HepG2 (cell line): ENCODE results near the gene FHIT. TPM values are rescaled to one million over a fixed set of nuclear protein-coding genes. Genes with fewer than 3 reads are reported as not detected.

Experiments
- ATAC-seq: fragments of 200-7000 bp; cut with Tn5 transposase; 3 replicates; pipeline ENCODE4 v1.9.1; 2020; ENCODE audit warnings: mild to moderate bottlenecking, moderate library complexity
- BruUV-seq: library from RNA; stranded (reverse); fragments of 400-500 nt; replicated peaks from 2 replicates; lab custom pipeline; 2021; lab: Mats Ljungman, UMichigan
- CTCF ChIA-PET: fragments of 300-600 bp; formaldehyde crosslinking; extraction: SDS; loops from one replicate; lab custom pipeline; 2021; ENCODE audit warnings: low total read pairs, inconsistent platforms, low intra/inter-chr PET ratio; lab: Yijun Ruan, JAX
- POLR2A ChIA-PET: fragments of 350-600 bp; sonication (Branson Sonifier 250); formaldehyde crosslinking; loops from one replicate; lab custom pipeline; 2020; ENCODE audit warnings: antibody characterized with exemption, inconsistent platforms; lab: Yijun Ruan, JAX
- DNase-seq: peaks from one replicate; pipeline ENCODE4 v3.0.0-alpha.2; 2015; ENCODE audit warnings: low spot score
- FAIRE-seq: peaks from 3 replicates; lab custom pipeline; 2011; peaks lifted over from hg19 to GRCh38; lab: Jason Lieb, UNC
- H2AFZ ChIP-seq: one replicate; pipeline ENCODE4 v1.6.1; 2011; ENCODE audit warnings: low read length, inconsistent platforms
- H3K27ac ChIP-seq: fragments of 300-600 bp; 3 replicates; pipeline ENCODE4 v1.8.0; 2011; ENCODE audit warnings: mixed run types, mild to moderate bottlenecking, mixed read lengths, low read length, inconsistent platforms; ENCODE audit not compliant: insufficient read depth; ENCODE audit errors: extremely low read length
- H3K27me3 ChIP-seq, 2 experiments: fragments of 200-600 bp in 1 of 2; 2 replicates in 1 of 2; 3 replicates in 1 of 2; pipeline versions ENCODE4 v1.6.0 to v1.8.0; 2011; ENCODE audit warnings: low read length in 2 of 2, mild to moderate bottlenecking in 2 of 2, moderate library complexity in 2 of 2, inconsistent platforms in 1 of 2; ENCODE audit not compliant: insufficient read depth in 2 of 2, control insufficient read depth in 1 of 2
- H3K36me3 ChIP-seq, 2 experiments: fragments of 200-600 bp in 1 of 2; replicated peaks in 1 of 2; 2 replicates in 1 of 2; 3 replicates in 1 of 2; pipeline versions ENCODE4 v1.5.1 to v1.8.0; 2011; ENCODE audit warnings: low read length in 2 of 2, inconsistent platforms in 1 of 2; ENCODE audit not compliant: insufficient read depth in 2 of 2, control insufficient read depth in 1 of 2
- H3K4me1 ChIP-seq: 2 replicates; pipeline ENCODE4 v1.5.1; 2012; ENCODE audit warnings: low read length, inconsistent platforms; ENCODE audit not compliant: insufficient read depth
- H3K4me2 ChIP-seq: 2 replicates; pipeline ENCODE4 v1.6.0; 2011; ENCODE audit warnings: low read depth, low read length, inconsistent platforms
- H3K4me3 ChIP-seq, 3 experiments: fragments of 200-600 bp in 1 of 3; sonication (generic), shearing (Covaris generic) in 1 of 3; replicated peaks in 1 of 3; 2 replicates each; pipeline ENCODE4 v1.5.1; 2011 to 2016; ENCODE audit warnings: low read length in 3 of 3, inconsistent platforms in 2 of 3, low read depth in 2 of 3, mild to moderate bottlenecking in 2 of 3, control low read depth in 1 of 3, mixed read lengths in 1 of 3; ENCODE audit not compliant: insufficient read depth in 1 of 3
- H3K79me2 ChIP-seq: one replicate; pipeline ENCODE4 v1.6.1; 2011; ENCODE audit warnings: low read length, inconsistent platforms; ENCODE audit not compliant: insufficient read depth
- H3K9ac ChIP-seq: 2 replicates; pipeline ENCODE4 v1.6.0; 2011; ENCODE audit warnings: mild to moderate bottlenecking, low read depth, low read length, inconsistent platforms; ENCODE audit not compliant: insufficient read depth
- H3K9me3 ChIP-seq: 2 replicates; pipeline ENCODE4 v1.5.1; 2012; ENCODE audit warnings: mild to moderate bottlenecking, low read length
- H4K20me1 ChIP-seq: 2 replicates; pipeline ENCODE4 v1.6.0; 2011; ENCODE audit warnings: inconsistent platforms, mild to moderate bottlenecking, low read length, moderate library complexity; ENCODE audit not compliant: insufficient read depth
- CHD4 ChIP-seq: fragments of 200-600 bp; sonication (generic); IDR thresholded peaks from 2 replicates; pipeline ENCODE4 v1.7.0; 2017; ENCODE audit warnings: mild to moderate bottlenecking, low read length, borderline replicate concordance
- ETV6 ChIP-seq: sonication (generic); formaldehyde crosslinking; conservative IDR thresholded peaks from 2 replicates; pipeline ENCODE4 v1.4.0; 2020; ENCODE audit warnings: missing genetic modification reagents
- FOSL2 ChIP-seq: sonication (generic); formaldehyde crosslinking; IDR thresholded peaks from 2 replicates; pipeline ENCODE4 v1.4.0; 2020; ENCODE audit warnings: missing genetic modification reagents
- KDM5B ChIP-seq: sonication (generic); formaldehyde crosslinking; IDR thresholded peaks from 2 replicates; pipeline ENCODE4 v1.4.0; 2020; ENCODE audit warnings: missing genetic modification reagents, mild to moderate bottlenecking, borderline replicate concordance
- MXD3 ChIP-seq: IDR thresholded peaks from 2 replicates; pipeline ENCODE4 v1.6.1; 2016; ENCODE audit warnings: mild to moderate bottlenecking, missing biosample characterization, missing genetic modification reagents
- NFE2L1 ChIP-seq: sonication (generic); formaldehyde crosslinking; IDR thresholded peaks from 2 replicates; pipeline ENCODE4 v1.4.0; 2020; ENCODE audit warnings: missing genetic modification reagents, mild to moderate bottlenecking, borderline replicate concordance
- NFYC ChIP-seq: IDR thresholded peaks from 2 replicates; pipeline ENCODE4 v1.6.1; 2016; ENCODE audit warnings: missing genetic modification reagents, missing compliant biosample characterization
- RAD51 ChIP-seq: fragments of 450-650 bp; IDR thresholded peaks from 2 replicates; pipeline ENCODE4 v1.6.1; 2016; ENCODE audit warnings: borderline replicate concordance
- RXRB ChIP-seq: IDR thresholded peaks from 2 replicates; pipeline ENCODE4 v1.6.1; 2016; ENCODE audit warnings: borderline replicate concordance, missing genetic modification reagents, missing compliant biosample characterization
- SP140L ChIP-seq: sonication (generic); formaldehyde crosslinking; IDR thresholded peaks from 2 replicates; pipeline ENCODE4 v1.4.0; 2020; ENCODE audit warnings: missing genetic modification reagents, borderline replicate concordance
- ZBTB21 ChIP-seq: sonication (generic); formaldehyde crosslinking; IDR thresholded peaks from 2 replicates; pipeline ENCODE4 v1.4.0; 2020; ENCODE audit warnings: missing genetic modification reagents
- ZNF160 ChIP-seq: sonication (generic); formaldehyde crosslinking; IDR thresholded peaks from 2 replicates; pipeline ENCODE4 v1.8.0; 2022; ENCODE audit warnings: mild to moderate bottlenecking, inconsistent platforms, missing genetic modification reagents
- ZNF207 ChIP-seq: fragments of 450-650 bp; IDR thresholded peaks from 2 replicates; pipeline ENCODE4 v1.6.1; 2016; ENCODE audit warnings: antibody characterized with exemption, borderline replicate concordance
- ZNF33B ChIP-seq: sonication (generic); formaldehyde crosslinking; IDR thresholded peaks from 2 replicates; pipeline ENCODE4 v1.5.1; 2020; ENCODE audit warnings: mild to moderate bottlenecking, missing genetic modification reagents
- ZNF441 ChIP-seq: sonication (generic); formaldehyde crosslinking; IDR thresholded peaks from 2 replicates; pipeline ENCODE4 v1.7.0; 2021; ENCODE audit warnings: missing genetic modification reagents, borderline replicate concordance
- ZNF639 ChIP-seq: conservative IDR thresholded peaks from 2 replicates; pipeline ENCODE4 v1.6.1; 2018; ENCODE audit warnings: missing genetic modification reagents
- ZNF737 ChIP-seq: sonication (generic); formaldehyde crosslinking; IDR thresholded peaks from 2 replicates; pipeline ENCODE4 v1.5.0; 2020; ENCODE audit warnings: missing genetic modification reagents, mild to moderate bottlenecking, borderline replicate concordance
- ZSCAN12 ChIP-seq: sonication (generic); formaldehyde crosslinking; IDR thresholded peaks from 2 replicates; pipeline ENCODE4 v1.9.0; 2021; ENCODE audit warnings: mild to moderate bottlenecking, missing genetic modification reagents
- WGBS: methylation state at CpG from one replicate; pipeline ENCODE4 v1.1.6; 2017; ENCODE audit warnings: low lambda C conversion rate; 5-methylcytosine and 5-hydroxymethylcytosine counted together
- in situ Hi-C: cut with HindIII; loops from 2 replicates; pipeline ENCODE4 v1.10.0; 2017; ENCODE audit warnings: low pct_unique_long_range_greater_than_20kb; ENCODE audit not compliant: extremely low pct_ligation_motif_present
- intact Hi-C: fragments of 100-400 bp; cut with micrococcal nuclease; formaldehyde crosslinking; loops from one replicate; pipeline ENCODE4 v1.10.0; 2022; ENCODE audit not compliant: unreplicated experiment
- polyA plus RNA-seq, 8 experiments: library from polyadenylated mRNA; depleted of rRNA in 3 of 8; stranded (reverse) in 7 of 8; unstranded in 1 of 8; fragments of >200 nt; fragmentation: Illumina TruSeq in 4 of 8; extraction: Trizol in 4 of 8; gene quantifications; 2 replicates each; pipeline versions ENCODE4 v1.2.1 to v1.2.3, GENCODE V29; 2011 to 2016; ENCODE audit warnings: low read depth in 4 of 8, missing spikeins in 1 of 8, mixed read lengths in 1 of 8; ENCODE audit not compliant: insufficient read depth in 1 of 8
- total RNA-seq, 5 experiments: library from RNA; depleted of rRNA; stranded (reverse); fragments of >200 nt; fragmentation: Illumina TruSeq; extraction: Trizol; gene quantifications; 2 replicates each; pipeline ENCODE4 v1.2.3, GENCODE V29; 2016; ENCODE audit warnings: low read depth in 1 of 5

FHIT gene
- total and polyA plus RNA-seq, 2 of the 13 experiments (the other 11 are each of a cell fraction or from before 2014, with no cell fraction given): 4.0 to 4.6 TPM

- TF ChIP-seq RAD51 (no peak), NFYC (CRISPR knock-in tag) (no peak)
Observed at GRCh38 chr3:60189304-60189703, 1061.9 kb downstream of the FHIT start (continued).

DNA sequence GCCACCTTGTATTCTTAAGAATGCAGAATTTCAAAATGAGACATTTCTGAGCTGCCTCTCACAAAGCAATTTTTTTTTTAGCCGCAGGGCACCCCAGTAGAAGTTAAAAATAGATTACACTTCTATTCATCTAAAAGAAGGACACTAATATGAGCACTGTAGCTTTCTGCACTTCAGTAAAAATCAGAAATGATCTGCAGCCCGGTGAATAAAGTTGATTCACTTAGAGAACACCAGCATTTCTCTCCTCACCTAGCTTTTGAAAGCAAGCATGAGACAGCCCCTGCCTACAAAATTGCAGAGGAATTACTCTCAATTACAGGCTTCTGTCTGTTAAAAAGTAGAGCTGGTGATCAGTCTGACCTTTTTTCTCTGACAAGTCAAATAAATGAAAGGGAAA is 1062.4 kb downstream of the FHIT start:
- no peaks in the 10 kb centered on the region for H3K9me3 ChIP-seq
- no TSS peak for BruUV-seq
- whole genome bisulfite sequencing: 2% methylated on average over 2 of the region's 2 CpGs
- no peak overlapping the region for H3K4me2 ChIP-seq
- H3K9ac ChIP-seq: no peak overlapping the region
- CTCF ChIA-PET: no interaction called here
- H4K20me1 ChIP-seq: no peaks in the 10 kb centered on the region
- no peaks in the 10 kb centered on the region for H3K79me2 ChIP-seq
- FAIRE-seq (no peak), DNase-seq (no peak), ATAC-seq (no peak)
- POLR2A ChIA-PET: no interaction called here
- no peaks in the 10 kb centered on the region for H3K4me1 ChIP-seq
- H3K27me3 ChIP-seq: no peaks in the 10 kb centered on the region
- no peak overlapping the region for H2AFZ ChIP-seq
- no peak overlapping the region for H3K4me3 ChIP-seq
- H3K27ac ChIP-seq: no peak overlapping the region
- TF ChIP-seq ZNF737 (no peak), ZBTB21 (CRISPR knock-in tag) (no peak), MXD3 (CRISPR knock-in tag) (no peak), ZSCAN12 (no peak), ZNF639 (CRISPR knock-in tag) (no peak), RXRB (no peak), ZNF207 (no peak), FOSL2 (no peak), KDM5B (CRISPR knock-in tag) (no peak), ZNF441 (CRISPR knock-in tag) (no peak), SP140L (CRISPR knock-in tag) (no peak), ZNF33B (CRISPR knock-in tag) (no peak), ZNF160 (CRISPR knock-in tag) (no peak), ETV6 (CRISPR knock-in tag) (no peak), CHD4 (no peak), NFE2L1 (CRISPR knock-in tag) (no peak)
- intact Hi-C loops (no loop called here), in situ Hi-C loops (no loop called here)
- H3K36me3 ChIP-seq: no peaks in the 10 kb centered on the region
